Hepatocyte (in vitro differentiated cells): Measurements from ENCODE around the gene HVCN1. TPM values are rescaled to one million over a fixed set of nuclear protein-coding genes. Genes with fewer than 3 reads are reported as not detected.

Experiments
- DNase-seq: peaks from one replicate; pipeline ENCODE4 v3.0.0-alpha.2; 2016; ENCODE audit warnings: low spot score
- H2AFZ ChIP-seq: fragments of 200-600 bp; sonication (generic); 2 replicates; pipeline ENCODE4 v1.6.0; 2016; ENCODE audit warnings: antibody characterized with exemption, mild to moderate bottlenecking
- H3K27ac ChIP-seq: fragments of 200-600 bp; sonication (generic); 2 replicates; pipeline ENCODE4 v1.5.1; 2016; ENCODE audit warnings: mild to moderate bottlenecking
- H3K27me3 ChIP-seq: fragments of 200-600 bp; sonication (generic); 2 replicates; pipeline ENCODE4 v1.6.1; 2016
- H3K36me3 ChIP-seq: fragments of 200-600 bp; sonication (generic); replicated peaks from 2 replicates; pipeline ENCODE4 v1.5.1; 2016; ENCODE audit warnings: low read depth; ENCODE audit not compliant: insufficient read depth
- H3K4me1 ChIP-seq: fragments of 200-600 bp; sonication (generic); 2 replicates; pipeline ENCODE4 v1.5.1; 2016; ENCODE audit warnings: mild to moderate bottlenecking, moderate library complexity; ENCODE audit not compliant: insufficient read depth
- H3K4me2 ChIP-seq: fragments of 200-600 bp; sonication (generic); 2 replicates; pipeline ENCODE4 v1.6.0; 2016
- H3K4me3 ChIP-seq: fragments of 200-600 bp; sonication (generic); 2 replicates; pipeline ENCODE4 v1.5.1; 2016; ENCODE audit warnings: mild to moderate bottlenecking
- H3K79me2 ChIP-seq: fragments of 200-600 bp; sonication (generic); 2 replicates; pipeline ENCODE4 v1.6.0; 2017; ENCODE audit warnings: mild to moderate bottlenecking
- H3K9me2 ChIP-seq: fragments of 200-600 bp; sonication (generic); replicated peaks from 2 replicates; pipeline ENCODE4 v1.6.0; 2017; ENCODE audit warnings: mild to moderate bottlenecking; ENCODE audit not compliant: insufficient read depth
- H3K9me3 ChIP-seq: fragments of 200-600 bp; sonication (generic); 2 replicates; pipeline ENCODE4 v1.5.1; 2016; ENCODE audit warnings: low read depth, mild to moderate bottlenecking
- H4K20me1 ChIP-seq: fragments of 200-600 bp; sonication (generic); 2 replicates; pipeline ENCODE4 v1.6.0; 2016; ENCODE audit warnings: mild to moderate bottlenecking; ENCODE audit not compliant: insufficient read depth, poor library complexity, severe bottlenecking
- EZH2 ChIP-seq: fragments of 200-600 bp; sonication (generic); IDR thresholded peaks from 2 replicates; pipeline ENCODE4 v1.6.1; 2016; ENCODE audit warnings: antibody characterized with exemption, mild to moderate bottlenecking, borderline replicate concordance
- EZH2phosphoT487 ChIP-seq: fragments of 200-600 bp; sonication (generic); IDR thresholded peaks from one replicate; pipeline ENCODE4 v1.6.1; 2018; ENCODE audit warnings: antibody characterized with exemption, mild to moderate bottlenecking, low read depth, moderate library complexity; ENCODE audit not compliant: unreplicated experiment, severe bottlenecking
- WGBS: methylation state at CpG from one replicate; pipeline ENCODE4 v1.1.6; 2016; ENCODE audit warnings: low lambda C conversion rate; ENCODE audit errors: missing lambda C conversion rate; 5-methylcytosine and 5-hydroxymethylcytosine counted together
- polyA plus RNA-seq: library from polyadenylated mRNA; unstranded; fragments of >200 nt; fragmentation: Nextera tagmentation; extraction: Ambion mirVana; gene quantifications from 2 replicates; pipeline ENCODE4 v1.2.1, GENCODE V29; 2016
- total RNA-seq: library from RNA; depleted of rRNA; stranded (reverse); fragments of >200 nt; gene quantifications from 2 replicates; pipeline ENCODE4 v1.2.3, GENCODE V29; 2014
- TF ChIP-seq, protein P1 (sequence below): fragments of 200-600 bp; sonication (generic); IDR thresholded peaks from 2 replicates; pipeline ENCODE4 v1.5.1; 2016; ENCODE audit warnings: antibody characterized with exemption, mild to moderate bottlenecking; ENCODE audit not compliant: poor library complexity

Gene HVCN1
- total and polyA plus RNA-seq, 2 experiments from 2014 or later = 5.8 to 8.9 TPM

DNA sequence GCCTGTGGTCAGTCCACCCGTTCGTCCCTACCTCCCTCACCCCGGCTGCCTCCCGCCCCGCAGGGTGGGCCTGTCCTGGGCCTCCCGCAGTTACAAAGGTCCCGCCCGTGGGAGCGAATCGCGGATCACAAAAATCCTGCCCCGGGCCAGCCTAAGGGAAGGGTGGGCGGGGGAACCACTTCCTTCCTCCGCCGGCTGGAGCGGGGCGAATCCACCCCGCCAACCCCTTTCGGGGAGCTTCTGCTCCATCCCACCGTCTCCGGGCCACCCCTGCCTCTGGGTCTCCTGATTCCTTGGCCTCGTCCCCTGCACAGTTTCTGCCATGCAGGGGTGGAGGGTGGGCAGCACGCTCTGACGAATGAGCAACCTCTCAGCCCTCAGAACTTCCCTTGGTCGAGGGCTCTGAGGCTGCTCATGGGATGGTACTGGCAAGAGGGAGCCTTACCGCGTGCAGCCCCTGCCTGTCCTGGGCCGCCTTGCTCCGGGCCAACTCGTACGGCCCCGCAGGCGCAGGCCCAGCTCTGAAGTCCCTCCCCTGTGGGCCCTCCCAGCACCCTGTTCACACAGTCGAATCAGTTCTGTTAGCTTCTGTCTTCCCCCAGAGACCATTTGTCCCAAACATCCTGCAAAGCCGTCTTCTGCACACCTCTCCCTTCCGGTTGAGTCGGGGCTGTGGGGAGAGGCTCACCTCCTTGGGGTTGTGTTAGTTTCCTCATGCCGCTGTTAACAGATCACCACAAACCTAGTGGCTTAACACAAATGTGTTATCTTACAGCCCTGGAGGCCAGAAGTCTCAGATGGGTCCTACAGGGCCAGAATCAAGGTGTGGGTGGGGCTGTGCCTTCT lies 589 bp upstream of the HVCN1 start:
- H3K4me3 ChIP-seq = peak overlapping the region; percentile 50
- H3K4me1 ChIP-seq = peaks cover 6% of the 10 kb centered on the region
- peak overlapping the region; percentile 99 for H3K4me2 ChIP-seq
- H2AFZ ChIP-seq = peak overlapping the region; percentile 87
- H3K27ac ChIP-seq = peak overlapping the region; percentile 25
- WGBS = 9% methylated on average over 33 of the region's 38 CpGs
- H3K9me3 ChIP-seq = no peaks in the 10 kb centered on the region
- TF ChIP-seq, protein P1, sequence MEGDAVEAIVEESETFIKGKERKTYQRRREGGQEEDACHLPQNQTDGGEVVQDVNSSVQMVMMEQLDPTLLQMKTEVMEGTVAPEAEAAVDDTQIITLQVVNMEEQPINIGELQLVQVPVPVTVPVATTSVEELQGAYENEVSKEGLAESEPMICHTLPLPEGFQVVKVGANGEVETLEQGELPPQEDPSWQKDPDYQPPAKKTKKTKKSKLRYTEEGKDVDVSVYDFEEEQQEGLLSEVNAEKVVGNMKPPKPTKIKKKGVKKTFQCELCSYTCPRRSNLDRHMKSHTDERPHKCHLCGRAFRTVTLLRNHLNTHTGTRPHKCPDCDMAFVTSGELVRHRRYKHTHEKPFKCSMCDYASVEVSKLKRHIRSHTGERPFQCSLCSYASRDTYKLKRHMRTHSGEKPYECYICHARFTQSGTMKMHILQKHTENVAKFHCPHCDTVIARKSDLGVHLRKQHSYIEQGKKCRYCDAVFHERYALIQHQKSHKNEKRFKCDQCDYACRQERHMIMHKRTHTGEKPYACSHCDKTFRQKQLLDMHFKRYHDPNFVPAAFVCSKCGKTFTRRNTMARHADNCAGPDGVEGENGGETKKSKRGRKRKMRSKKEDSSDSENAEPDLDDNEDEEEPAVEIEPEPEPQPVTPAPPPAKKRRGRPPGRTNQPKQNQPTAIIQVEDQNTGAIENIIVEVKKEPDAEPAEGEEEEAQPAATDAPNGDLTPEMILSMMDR = no peak
- TF ChIP-seq EZH2 = no peak
- no peak for TF ChIP-seq EZH2phosphoT487
- no peaks in the 10 kb centered on the region for H3K36me3 ChIP-seq
- no peaks in the 10 kb centered on the region for H4K20me1 ChIP-seq
- H3K27me3 ChIP-seq = peaks cover 7% of the 10 kb centered on the region
- peak; percentile 49 for DNase-seq
- no peaks in the 10 kb centered on the region for H3K9me2 ChIP-seq
- no peaks in the 10 kb centered on the region for H3K79me2 ChIP-seq

GRCh38 chr12:110687396-110688169 lies 1.3 kb downstream of the HVCN1 start:
- Histone ChIP-seq H2AFZ (no peak overlapping the region), H3K4me3 (no peak overlapping the region), H3K79me2 (no peaks in the 10 kb centered on the region), H3K27me3 (peaks cover 7% of the 10 kb centered on the region), H3K9me2 (no peaks in the 10 kb centered on the region), H4K20me1 (no peaks in the 10 kb centered on the region), H3K36me3 (no peaks in the 10 kb centered on the region), H3K4me2 (peak overlapping the region; percentile 99), H3K4me1 (peaks cover 6% of the 10 kb centered on the region), H3K27ac (no peak overlapping the region), H3K9me3 (no peaks in the 10 kb centered on the region)
- no peak for TF ChIP-seq EZH2
- TF ChIP-seq, protein P1 = no peak
- TF ChIP-seq EZH2phosphoT487 = no peak
- DNase-seq = no peak
- WGBS = 94% methylated on average over 15 of the region's 15 CpGs

GRCh38 chr12:110686294-110686903 lies 2.5 kb downstream of the HVCN1 start:
- peaks cover 7% of the 10 kb centered on the region for H3K27me3 ChIP-seq
- no peak for DNase-seq
- H3K4me2 ChIP-seq = no peak overlapping the region
- no peaks in the 10 kb centered on the region for H3K36me3 ChIP-seq
- peaks cover 6% of the 10 kb centered on the region for H3K4me1 ChIP-seq
- no peak for TF ChIP-seq EZH2phosphoT487
- TF ChIP-seq, protein P1 = no peak
- TF ChIP-seq EZH2 = no peak
- no peak overlapping the region for H2AFZ ChIP-seq
- H3K4me3 ChIP-seq = no peak overlapping the region
- no peak overlapping the region for H3K27ac ChIP-seq
- no peaks in the 10 kb centered on the region for H4K20me1 ChIP-seq
- no peaks in the 10 kb centered on the region for H3K79me2 ChIP-seq
- WGBS = 95% methylated on average over 3 of the region's 3 CpGs
- H3K9me3 ChIP-seq = no peaks in the 10 kb centered on the region
- no peaks in the 10 kb centered on the region for H3K9me2 ChIP-seq
